ENCODE data around the gene TGM5. TPM values are rescaled to one million over a fixed set of nuclear protein-coding genes. Genes with fewer than 3 reads are reported as not detected.

Gene TGM5
- under 1 TPM; 0.11 to 0.22 TPM for total RNA-seq

GRCh38 chr15:43266834-43267233 is at the start of gene TGM5:
TGM5 (minus strand) TSS chr15:43266928; CDS start chr15:43266849, 79 bp downstream.
- intact Hi-C loops (cut with micrococcal nuclease) = no loop called here
- CTCF ChIA-PET = interaction anchor here (0.9 to 8.9 kb wide), 7 partner anchors 17 to 74 kb away, joined by 3 to 91 read pairs (median 4); no protein-coding TSS in a partner anchor
- TF ChIP-seq CTCF (IDR thresholded peaks at IDR 0.05) = no peak

GRCh38 chr15:43314171-43314570 is 47.4 kb upstream of the TGM5 start:
- intact Hi-C loops (cut with micrococcal nuclease) = no loop called here
- peaks cover 30% of the 10 kb centered on the region for H3K27me3 Mint-ChIP-seq
- H3K4me3 Mint-ChIP-seq = no peak overlapping the region
- H3K27ac Mint-ChIP-seq = no peak overlapping the region
- no peaks in the 10 kb centered on the region for H3K9me3 Mint-ChIP-seq
- H3K36me3 Mint-ChIP-seq (ENCODE audit: low read depth) = no peaks in the 10 kb centered on the region
- no peaks in the 10 kb centered on the region for H3K4me1 Mint-ChIP-seq (ENCODE audit: low read depth)
- POLR2A ChIA-PET = no interaction called here
- no peak for ATAC-seq
- CTCF ChIA-PET = interaction anchor here (1.0 kb wide), 1 partner anchor 11 kb away, joined by 3 read pairs; no protein-coding TSS in a partner anchor
- TF ChIP-seq CTCF (IDR thresholded peaks at IDR 0.05) = no peak
- DNase-seq = no peak

More at GRCh38 chr15:43266834-43267233, at the start of gene TGM5:
- H3K4me1 Mint-ChIP-seq (ENCODE audit: low read depth) = no peaks in the 10 kb centered on the region
- no peak within 1 kb of the TSS for H3K4me3 Mint-ChIP-seq
- DNase-seq (no peak), ATAC-seq (no peak)
- no peaks in the 10 kb centered on the region for H3K36me3 Mint-ChIP-seq (ENCODE audit: low read depth)
- POLR2A ChIA-PET = interaction anchor here (1.2 kb wide), 1 partner anchor 11 kb away, joined by 3 read pairs; no protein-coding TSS in a partner anchor
- H3K27ac Mint-ChIP-seq = no peak within 1 kb of the TSS
- no peaks in the 10 kb centered on the region for H3K9me3 Mint-ChIP-seq
- peaks cover 10% of the 10 kb centered on the region for H3K27me3 Mint-ChIP-seq

GRCh38 chr15:43312378-43312777 is 45.6 kb upstream of the TGM5 start:
- DNase-seq = no peak
- Mint-ChIP-seq H3K9me3 (no peaks in the 10 kb centered on the region), H3K36me3 (ENCODE audit: low read depth) (no peaks in the 10 kb centered on the region), H3K27ac (no peak overlapping the region), H3K27me3 (peaks cover 35% of the 10 kb centered on the region), H3K4me1 (ENCODE audit: low read depth) (no peaks in the 10 kb centered on the region), H3K4me3 (no peak overlapping the region)
- TF ChIP-seq CTCF (IDR thresholded peaks at IDR 0.05) = no peak
- POLR2A ChIA-PET = no interaction called here
- ATAC-seq = no peak
- CTCF ChIA-PET = interaction anchor here (0.9 to 3.6 kb wide), 4 partner anchors 27 to 108 kb away, joined by 3 to 12 read pairs (median 4); no protein-coding TSS in a partner anchor
- intact Hi-C loops (cut with micrococcal nuclease) = no loop called here

- Mint-ChIP-seq H3K27ac (no peak within 1 kb of the TSS), H3K4me3 (no peak within 1 kb of the TSS), H3K4me1 (ENCODE audit: low read depth) (no peaks in the 10 kb centered on the region), H3K36me3 (ENCODE audit: low read depth) (no peaks in the 10 kb centered on the region), H3K27me3 (peaks cover 16% of the 10 kb centered on the region), H3K9me3 (no peaks in the 10 kb centered on the region)
- TF ChIP-seq CTCF (IDR thresholded peaks at IDR 0.05) = no peak
- ATAC-seq = no peak
- no peak for DNase-seq
- intact Hi-C loops (cut with micrococcal nuclease) = no loop called here
- ChIA-PET POLR2A (no interaction called here), CTCF (interaction anchor here (0.6 to 1.5 kb wide), 5 partner anchors 16 to 110 kb away, joined by 3 to 5 read pairs (median 3); no protein-coding TSS in a partner anchor)
These were observed 35.6 kb upstream of the TGM5 start, which contains the start of gene TGM7 for GRCh38 chr15:43302205-43302817. TGM7 (minus strand) TSS chr15:43302255.

- ChIA-PET POLR2A (no interaction called here), CTCF (interaction anchor here (1.5 kb wide), 1 partner anchor 14 kb away, joined by 4 read pairs; no protein-coding TSS in a partner anchor)
- H3K36me3 Mint-ChIP-seq (ENCODE audit: low read depth) = no peaks in the 10 kb centered on the region
- H3K4me3 Mint-ChIP-seq = no peak overlapping the region
- TF ChIP-seq CTCF (IDR thresholded peaks at IDR 0.05) = no peak
- no peaks in the 10 kb centered on the region for H3K4me1 Mint-ChIP-seq (ENCODE audit: low read depth)
- peaks cover 15% of the 10 kb centered on the region for H3K27me3 Mint-ChIP-seq
- no peak for ATAC-seq
- no peak overlapping the region for H3K27ac Mint-ChIP-seq
- H3K9me3 Mint-ChIP-seq = no peaks in the 10 kb centered on the region
- no peak for DNase-seq
- intact Hi-C loops (cut with micrococcal nuclease) = no loop called here
These were observed 33.2 kb upstream of the TGM5 start for GRCh38 chr15:43299884-43300283.
